ENCODE results near the gene EML6.

The EML6 gene

GRCh38 chr2:54924121-54924520 is 200.7 kb downstream of the EML6 start:
- no peak for DNase-seq

GRCh38 chr2:54925022-54925421 is 201.6 kb downstream of the EML6 start:
- no peak for DNase-seq

GRCh38 chr2:54927085-54927750 is 203.8 kb downstream of the EML6 start:
- DNase-seq, result no peak

- DNase-seq, result no peak
Measured at GRCh38 chr2:54927751-54928615, 204.5 kb downstream of the EML6 start.

- no peak for DNase-seq
Measured at GRCh38 chr2:54928719-54929118, 205.3 kb downstream of the EML6 start.

- DNase-seq, result no peak
Measured at GRCh38 chr2:54931473-54931872, 208.0 kb downstream of the EML6 start.

DNA sequence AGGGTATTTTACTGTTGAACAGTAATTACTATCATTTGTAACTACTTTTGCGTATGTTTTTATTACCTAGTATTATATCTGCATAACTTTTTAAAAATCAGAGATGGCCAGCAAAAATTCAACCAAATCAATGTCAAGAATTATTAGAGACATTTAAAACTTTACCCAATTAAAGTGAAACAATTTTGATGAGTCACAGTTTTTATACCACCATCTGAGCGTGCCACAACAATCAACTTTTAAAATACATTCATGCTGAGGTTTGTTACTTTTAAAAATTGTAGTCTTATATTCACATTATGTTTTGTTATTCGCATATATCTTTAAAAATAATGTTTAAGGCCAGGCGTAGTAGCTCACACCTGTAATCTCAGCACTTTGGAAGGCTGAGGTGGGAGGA is 211.9 kb downstream of the EML6 start:
- no peak for DNase-seq

DNA sequence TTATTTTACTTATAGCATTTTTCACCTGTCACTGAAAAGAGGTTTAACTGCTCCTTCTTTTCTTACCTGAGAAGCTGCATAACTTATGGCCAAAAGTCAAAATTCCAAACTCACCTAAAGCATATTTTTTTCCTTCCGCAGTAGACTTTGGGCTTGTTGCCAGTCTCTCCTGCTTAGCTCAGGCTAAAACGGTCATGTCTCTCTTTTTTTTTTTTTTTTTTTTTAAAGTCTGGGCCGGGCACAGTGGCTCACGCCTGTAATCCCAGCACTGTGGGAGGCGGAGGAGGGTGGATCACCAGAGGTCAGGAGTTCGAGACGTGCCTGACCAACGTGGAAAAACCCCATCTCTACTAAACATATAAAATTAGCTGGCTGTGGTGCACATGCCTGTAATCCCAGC is 213.3 kb downstream of the EML6 start:
- no peak for DNase-seq

GRCh38 chr2:54939446-54940118 is 216.1 kb downstream of the EML6 start:
- DNase-seq, result no peak

DNA sequence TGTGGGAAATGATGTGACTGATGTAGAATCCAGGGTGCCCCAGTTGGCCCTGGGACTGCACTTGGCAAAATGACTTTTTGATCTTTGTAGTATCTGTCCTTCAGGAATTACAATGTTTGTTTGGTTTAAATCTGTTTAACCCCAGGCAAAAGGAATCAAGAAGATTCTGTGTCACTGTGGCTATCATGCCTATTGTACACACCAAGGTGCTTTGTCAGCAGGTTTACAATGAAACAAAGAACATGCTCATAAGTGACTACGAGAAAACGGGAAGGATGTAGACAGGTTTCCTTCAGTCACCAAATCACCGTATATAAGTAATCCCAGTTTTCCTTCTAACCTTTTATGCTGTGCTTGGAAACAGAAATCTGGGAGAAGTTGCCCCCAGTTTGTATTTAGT is 217.3 kb downstream of the EML6 start:
- DNase-seq, result no peak

GRCh38 chr2:54941248-54941984 is 218.0 kb downstream of the EML6 start:
- no peak for DNase-seq

DNA sequence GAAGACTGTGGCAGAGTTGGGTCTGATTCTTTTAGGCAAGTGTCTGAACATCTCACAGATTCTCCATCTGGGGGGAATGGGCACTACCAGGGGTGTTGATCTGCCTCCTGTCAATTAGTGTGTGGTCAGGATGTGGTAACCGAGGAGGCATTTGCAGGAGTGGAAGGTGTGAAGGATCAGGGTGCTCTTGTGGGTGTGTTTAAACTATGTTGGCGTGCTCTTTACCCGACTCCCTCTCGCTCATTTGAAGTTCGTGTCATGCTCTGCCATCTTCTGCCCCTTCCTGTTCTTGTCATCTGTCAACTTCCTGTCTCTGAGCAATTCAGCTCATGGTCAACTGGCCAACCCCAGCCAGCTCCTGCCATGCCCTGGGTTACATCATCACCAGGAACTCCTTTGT is 218.9 kb downstream of the EML6 start:
- no peak for DNase-seq

DNA sequence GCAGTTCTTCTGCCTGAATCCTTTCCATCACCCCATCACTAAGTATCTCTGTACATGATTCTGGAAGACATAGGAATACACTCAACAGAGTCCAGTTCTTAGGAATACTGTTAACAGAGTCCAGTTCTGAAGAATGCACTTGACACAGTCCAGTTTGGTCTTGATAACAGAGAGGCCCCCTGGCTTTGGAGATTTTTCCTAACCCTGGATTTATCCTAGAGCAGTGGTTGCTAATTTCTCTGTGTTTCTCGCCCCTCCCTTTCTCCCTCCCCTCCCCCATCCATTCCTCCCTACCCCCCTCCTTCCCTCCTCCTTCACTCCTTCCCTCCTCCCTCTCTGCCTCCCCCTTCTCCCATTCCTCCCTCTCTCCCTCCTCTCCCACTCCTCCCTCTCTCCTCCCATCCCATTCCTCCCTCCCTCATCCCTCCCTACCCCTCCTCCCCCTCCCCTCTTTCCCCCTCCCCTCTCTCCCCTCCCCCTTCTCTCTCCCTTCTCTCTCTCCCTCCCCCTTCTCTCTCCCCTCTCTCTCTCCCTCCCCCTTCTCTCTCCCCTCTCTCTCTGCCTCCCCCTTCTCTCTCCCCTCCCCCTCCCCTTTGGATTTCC is 221.4 kb downstream of the EML6 start:
- no peak for DNase-seq

GRCh38 chr2:54945391-54946219 is 222.1 kb downstream of the EML6 start:
- no peak for DNase-seq

- no peak for DNase-seq
Measured at GRCh38 chr2:54946220-54946805, 222.9 kb downstream of the EML6 start.

GRCh38 chr2:54947136-54947535 is 223.7 kb downstream of the EML6 start:
- DNase-seq, result no peak

- DNase-seq, result no peak
Measured at GRCh38 chr2:54947646-54948045, 224.2 kb downstream of the EML6 start.

GRCh38 chr2:54948120-54948519 is 224.7 kb downstream of the EML6 start:
- no peak for DNase-seq

DNA sequence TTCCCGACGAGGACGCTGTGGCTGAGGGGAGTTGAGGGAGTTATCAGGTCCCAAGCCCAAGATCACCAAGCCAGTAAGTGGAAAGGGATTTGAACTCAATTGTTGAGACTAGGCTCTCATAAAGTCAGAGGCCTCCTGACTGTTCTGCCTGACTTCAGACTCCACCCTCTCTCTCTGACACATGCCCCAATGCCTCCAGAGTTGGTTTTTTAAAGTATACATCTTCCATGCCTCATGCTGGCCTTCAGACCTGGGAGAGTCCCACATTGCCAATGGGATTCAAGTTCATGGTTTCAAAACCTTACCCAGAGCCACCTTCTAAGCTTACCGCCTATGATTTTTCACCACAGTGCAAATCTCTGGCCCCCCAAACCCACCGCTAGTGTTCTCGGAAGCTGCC is 226.0 kb downstream of the EML6 start:
- DNase-seq, result no peak

DNA sequence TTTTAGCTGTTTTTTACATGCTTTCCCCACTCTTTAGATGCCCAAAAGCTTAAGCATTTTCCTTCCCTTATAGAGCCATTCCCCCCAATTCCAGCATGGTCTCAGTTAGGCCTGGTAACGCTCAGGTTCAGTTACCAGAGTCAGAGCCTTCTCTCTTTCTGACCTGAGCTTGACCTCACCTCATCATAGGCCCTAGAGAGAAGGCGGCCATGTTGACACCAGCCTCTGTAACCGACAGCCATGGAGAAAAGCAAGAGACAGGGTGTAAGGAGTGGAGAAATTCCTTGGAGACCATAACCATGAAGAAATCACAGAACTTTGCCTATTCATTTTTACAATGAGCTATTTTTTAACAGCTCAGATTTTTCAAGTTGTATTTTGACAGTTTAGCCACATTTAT is 227.3 kb downstream of the EML6 start:
- no peak for DNase-seq

DNA sequence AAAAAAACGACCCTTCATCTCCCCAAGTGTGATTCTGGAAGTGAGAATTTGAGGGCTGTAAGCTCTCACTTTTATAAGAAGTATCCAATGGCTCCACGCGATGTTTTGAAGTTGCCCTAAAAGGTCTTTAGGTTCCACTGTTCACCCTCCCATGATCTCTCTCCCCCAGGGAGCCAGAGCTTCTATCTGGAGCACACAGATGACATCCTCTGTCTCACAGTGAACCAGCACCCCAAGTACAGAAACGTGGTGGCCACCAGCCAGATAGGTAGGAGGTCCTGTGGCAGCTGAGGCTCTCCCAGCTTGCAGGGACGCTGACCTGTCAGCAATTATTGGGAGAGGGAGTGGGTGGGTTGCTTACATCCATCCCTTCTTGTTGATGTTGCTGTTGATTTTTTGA is 229.0 kb downstream of the EML6 start:
- DNase-seq, result no peak

Measured in NCI-H510A treated with DMSO at 0.1 percent for 48 hours (cell line).